ENCODE data around the gene RSPH1. TPM values are rescaled to one million over a fixed set of nuclear protein-coding genes. Genes with fewer than 3 reads are reported as not detected.

Gene RSPH1
- total and polyA plus RNA-seq, 4 donors: 0.09 to 0.17 (median 0.16) TPM; not detected in 1

GRCh38 chr21:42513985-42514882 lies 18.2 kb upstream of the RSPH1 start:
- Histone ChIP-seq H3K9me3 (ENCODE audit: control insufficient read depth in 4 of 4, low read length in 3 of 4) (no peaks in the 10 kb centered on the region), H3K36me3 (ENCODE audit: control insufficient read depth in 4 of 4, insufficient read depth in 3 of 4, low read depth in 1 of 4, low read length in 3 of 4) (peaks cover 0 to 8% (median 3%) of the 10 kb centered on the region in 4 donors), H3K27me3 (ENCODE audit: control insufficient read depth in 4 of 4, insufficient read depth in 4 of 4, low read length in 3 of 4) (no peaks in the 10 kb centered on the region), H3K4me1 (ENCODE audit: control insufficient read depth in 4 of 4, insufficient read depth in 4 of 4, low read length in 3 of 4) (peaks cover 0 to 17% (median 7%) of the 10 kb centered on the region in 4 donors), H3K27ac (ENCODE audit: low read depth in 1 of 2, low read length in 2 of 2) (peak overlapping the region; percentile 67 to 73), H3K9ac (ENCODE audit: low read depth in 1 of 2, low read length in 2 of 2) (peak overlapping the region; percentile 46 to 75), H3K4me3 (ENCODE audit: low read depth in 1 of 3, low read length in 3 of 3) (peak overlapping the region; percentile 63 to 91 (median 86))
- no peak for DNase-seq (ENCODE audit: low spot score)
- TF ChIP-seq CTCF (IDR thresholded peaks at IDR 0.05; ENCODE audit: low read depth, low read length, missing input control) (no peak), FOXA1 (IDR thresholded peaks at IDR 0.05) (no peak)
- WGBS: under 1% methylated on average over 77 of the region's 77 CpGs

- no peak for DNase-seq (ENCODE audit: low spot score)
- no peak for TF ChIP-seq FOXA2 (IDR thresholded peaks at IDR 0.05)
- no peak for TF ChIP-seq REST (IDR thresholded peaks at IDR 0.05)
- TF ChIP-seq TAF1 (conservative IDR thresholded peaks at IDR 0.05): no peak
- TF ChIP-seq MAX (IDR thresholded peaks at IDR 0.05): no peak
- TF ChIP-seq JUND (IDR thresholded peaks at IDR 0.05): no peak
- no peak for TF ChIP-seq EGR1 (IDR thresholded peaks at IDR 0.05; ENCODE audit: low read depth in 2 of 2)
- TF ChIP-seq HNF4A (conservative IDR thresholded peaks at IDR 0.05): no peak
- TF ChIP-seq NR2F2 (IDR thresholded peaks at IDR 0.05): no peak
Observed at GRCh38 chr21:42513151-42513984, 17.3 kb upstream of the RSPH1 start, which contains the start of gene SLC37A1. Gene SLC37A1, plus strand, starts transcription at chr21:42513852. Its CDS starts 4,603 bp downstream, at chr21:42518455.

More at GRCh38 chr21:42513151-42513984, 17.3 kb upstream of the RSPH1 start, which contains the start of gene SLC37A1:
- peaks cover 0 to 17% (median 7%) of the 10 kb centered on the region in 4 donors for H3K4me1 ChIP-seq (ENCODE audit: control insufficient read depth in 4 of 4, insufficient read depth in 4 of 4, low read length in 3 of 4)
- no peaks in the 10 kb centered on the region for H3K9me3 ChIP-seq (ENCODE audit: control insufficient read depth in 4 of 4, low read length in 3 of 4)
- peak within 1 kb of the TSS; percentile 63 to 91 (median 86) for H3K4me3 ChIP-seq (ENCODE audit: low read depth in 1 of 3, low read length in 3 of 3)
- H3K27me3 ChIP-seq (ENCODE audit: control insufficient read depth in 4 of 4, insufficient read depth in 4 of 4, low read length in 3 of 4): no peaks in the 10 kb centered on the region
- H3K36me3 ChIP-seq (ENCODE audit: control insufficient read depth in 4 of 4, insufficient read depth in 3 of 4, low read depth in 1 of 4, low read length in 3 of 4): peaks cover 0 to 1% (median 0%) of the 10 kb centered on the region in 4 donors
- WGBS: 12% methylated on average over 88 of the region's 88 CpGs
- peak within 1 kb of the TSS; percentile 67 to 73 for H3K27ac ChIP-seq (ENCODE audit: low read depth in 1 of 2, low read length in 2 of 2)
- H3K9ac ChIP-seq (ENCODE audit: low read depth in 1 of 2, low read length in 2 of 2): peak within 1 kb of the TSS; percentile 46 to 75
